HG02571 (cell line): ENCODE results near the gene NRN1.
"Not testable (repeated sequence)": the region's sequence is repeated elsewhere in the genome, so short reads cannot be mapped to it uniquely, and the experiment has no call there.

Experiments
- ATAC-seq: cut with Tn5 transposase; IDR thresholded peaks from one replicate; pipeline ENCODE4 v1.9.1; 2021; ENCODE audit warnings: mild to moderate bottlenecking, moderate library complexity; ENCODE audit not compliant: unreplicated experiment

NRN1 gene, protein sequence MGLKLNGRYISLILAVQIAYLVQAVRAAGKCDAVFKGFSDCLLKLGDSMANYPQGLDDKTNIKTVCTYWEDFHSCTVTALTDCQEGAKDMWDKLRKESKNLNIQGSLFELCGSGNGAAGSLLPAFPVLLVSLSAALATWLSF

DNA sequence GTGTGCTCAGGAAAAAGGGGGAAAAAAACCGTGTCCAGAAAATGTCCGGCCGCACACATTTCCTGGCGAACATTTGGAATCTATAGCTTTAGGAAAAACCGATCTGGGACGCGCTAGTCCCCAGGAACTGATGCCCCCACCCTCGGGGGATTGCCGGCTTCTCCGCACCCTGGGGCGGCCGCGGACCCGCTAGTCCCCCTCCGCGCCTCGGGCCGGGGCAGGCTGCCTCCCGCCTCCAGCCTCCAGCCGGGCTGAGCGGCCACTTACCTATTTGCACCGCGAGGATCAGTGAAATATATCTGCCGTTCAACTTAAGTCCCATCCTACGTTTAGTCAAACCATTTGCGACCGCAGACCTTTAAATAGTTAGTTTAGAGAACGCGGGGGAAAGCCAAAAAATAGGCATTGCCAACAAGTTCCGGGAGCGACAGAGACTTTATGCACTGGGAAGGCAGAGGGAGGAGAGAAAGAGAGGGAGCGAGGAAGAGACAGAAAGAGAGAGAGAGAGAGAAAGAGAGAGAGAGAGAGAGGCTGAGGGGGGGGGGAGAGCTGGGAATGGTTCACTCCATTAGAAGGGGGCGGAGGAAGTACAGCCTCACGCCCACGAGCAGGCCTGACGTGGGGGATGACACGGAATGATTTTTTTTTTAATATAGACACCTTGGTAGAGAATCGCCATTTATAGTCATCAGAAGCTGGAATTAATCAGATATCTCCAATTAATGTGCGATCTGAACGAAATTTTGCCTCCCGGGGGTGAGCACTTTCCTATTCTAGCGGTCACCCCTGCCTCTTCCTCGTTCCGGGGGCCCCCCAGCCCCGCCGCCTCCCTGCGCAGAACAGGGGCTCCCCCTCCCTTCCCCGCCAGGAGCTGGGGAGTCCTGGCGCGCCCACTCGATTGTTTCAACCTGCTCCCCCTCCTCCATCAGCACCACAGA, at the start of gene NRN1:
Gene NRN1 (minus strand): TSS at position 498 of the 938 bp plus-strand sequence. CDS start 176 bp downstream, at position 322.
- no peak for ATAC-seq

DNA sequence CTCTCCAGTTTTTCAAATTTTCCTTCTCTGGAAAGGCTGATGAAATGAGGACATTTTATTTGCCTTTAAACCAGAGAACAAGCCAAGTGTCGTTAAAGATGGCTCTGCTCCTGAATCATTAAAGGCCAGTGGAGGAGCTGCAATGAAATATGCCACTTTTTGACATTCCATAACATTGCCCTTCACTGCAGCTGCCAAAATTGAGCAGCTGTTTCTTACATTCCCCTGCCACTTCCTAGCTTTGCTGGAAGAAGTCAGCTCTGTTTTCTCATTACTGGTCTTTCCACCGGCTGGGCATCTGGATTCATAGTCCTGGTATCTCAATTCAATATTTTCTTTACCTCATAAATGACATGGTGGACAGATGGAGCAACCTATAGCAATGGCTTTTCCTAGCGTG, 45.5 kb upstream of the NRN1 start:
- no peak for ATAC-seq

DNA sequence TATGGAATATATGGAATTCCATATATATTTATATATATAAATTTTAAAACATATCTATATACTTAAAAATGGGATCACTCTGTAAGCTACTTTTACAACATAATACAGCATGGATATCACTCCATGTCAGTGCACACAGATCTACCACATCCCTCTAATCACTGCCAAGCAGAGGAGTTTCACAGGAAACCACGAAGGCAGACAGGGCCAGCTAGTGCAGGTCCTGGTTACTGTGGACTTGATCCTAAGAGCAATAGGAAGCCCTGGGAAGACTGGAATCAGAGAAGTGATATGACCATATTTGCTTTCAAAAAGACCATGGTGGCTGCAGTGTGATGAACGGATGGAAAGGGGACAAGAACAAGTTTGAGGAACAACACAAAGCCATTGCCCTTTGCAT, 40.0 kb upstream of the NRN1 start:
- no peak for ATAC-seq

DNA sequence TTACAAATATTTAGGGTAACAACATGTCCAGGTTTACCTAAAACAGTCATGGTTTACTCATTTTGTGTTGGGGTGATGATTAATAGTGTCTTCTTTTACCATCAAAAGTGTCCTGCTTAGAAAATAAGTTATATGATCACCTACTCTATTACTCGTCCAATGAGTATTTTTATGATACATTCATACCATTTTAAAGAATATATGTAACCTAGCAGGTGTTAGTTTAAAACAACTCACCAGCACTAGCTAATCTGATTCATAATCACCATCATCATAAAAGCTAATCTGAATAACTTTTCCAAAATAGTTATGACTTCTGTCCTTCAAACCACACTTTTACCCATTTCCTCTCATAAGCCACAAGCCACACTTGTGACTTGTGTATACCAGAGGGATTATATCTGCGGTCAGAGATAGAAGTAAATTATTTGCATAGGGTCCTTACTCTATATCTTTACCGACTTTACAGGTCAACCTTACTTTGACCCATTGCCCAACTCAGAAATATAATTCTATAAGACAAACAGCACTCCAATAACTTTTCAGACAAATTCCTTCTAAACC, 33.3 kb upstream of the NRN1 start:
- ATAC-seq = no peak

DNA sequence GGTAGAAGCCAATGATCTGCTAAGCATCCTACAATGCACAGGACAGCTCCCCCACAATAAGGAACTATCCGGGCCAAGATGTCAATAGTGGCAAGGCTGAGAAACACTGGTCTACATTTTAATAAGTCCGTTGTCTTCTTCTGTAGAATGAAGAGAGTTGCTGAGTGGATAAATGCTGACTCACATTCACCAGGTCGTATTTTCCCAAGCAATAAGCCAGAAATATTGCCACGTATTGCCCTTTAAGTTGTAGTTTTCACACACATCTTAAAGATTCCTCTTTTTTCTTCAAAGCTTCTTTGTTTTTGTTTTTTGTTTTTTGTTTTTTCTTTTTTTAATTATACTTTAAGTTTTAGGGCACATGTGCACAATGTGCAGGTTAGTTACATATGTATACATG, 30.5 kb upstream of the NRN1 start:
- ATAC-seq = no peak

DNA sequence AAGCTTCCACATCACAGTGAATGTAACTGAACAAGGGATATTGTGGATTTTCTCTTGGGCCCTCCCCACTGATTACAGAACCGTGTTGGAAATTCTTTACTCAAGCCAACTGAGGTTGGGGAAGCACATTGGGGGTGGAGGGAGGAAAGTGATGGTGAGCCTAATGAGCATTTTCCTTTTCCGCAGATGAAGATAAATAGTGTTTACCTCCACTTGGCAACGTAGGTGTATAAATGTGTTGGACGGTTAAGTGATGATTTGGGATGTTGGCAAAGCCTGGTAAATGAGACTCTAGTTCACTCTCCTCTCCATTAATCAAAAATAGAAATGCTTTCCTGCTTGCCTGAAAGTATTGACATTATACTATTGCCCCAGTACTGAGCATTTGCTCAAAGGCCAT, 27.1 kb upstream of the NRN1 start:
- no peak for ATAC-seq

DNA sequence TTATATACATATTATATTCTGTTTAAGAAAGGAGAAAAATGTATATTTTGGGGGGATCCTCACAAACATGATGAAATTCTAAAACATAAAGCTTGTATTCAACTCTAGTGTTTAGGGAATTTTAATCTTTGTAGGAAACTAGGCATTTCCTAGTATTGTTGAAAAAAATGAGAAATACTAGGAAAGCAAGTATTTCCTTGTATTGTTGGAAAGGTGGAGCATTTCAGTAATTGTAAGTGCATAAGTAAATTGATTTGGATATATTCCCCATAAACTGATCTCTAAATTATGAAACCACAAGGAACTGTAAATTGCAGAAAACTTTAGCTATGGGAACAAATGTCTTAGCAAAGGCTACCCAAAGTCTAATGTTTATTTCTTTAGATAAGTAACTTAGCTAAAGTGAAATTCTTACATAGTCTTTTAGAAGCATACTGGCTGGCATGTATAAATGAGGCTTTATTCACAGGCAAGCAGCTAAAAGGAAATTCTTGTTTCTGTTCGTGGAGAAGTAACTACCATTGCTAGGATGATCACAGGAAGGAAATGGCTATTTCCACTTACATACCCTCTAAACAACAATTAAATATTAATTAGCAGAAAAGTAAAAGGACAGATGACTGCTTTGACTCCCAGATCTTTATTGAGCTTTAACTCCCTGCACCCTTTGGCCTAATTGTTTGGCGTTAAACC, 19.9 kb upstream of the NRN1 start:
- ATAC-seq = no peak

DNA sequence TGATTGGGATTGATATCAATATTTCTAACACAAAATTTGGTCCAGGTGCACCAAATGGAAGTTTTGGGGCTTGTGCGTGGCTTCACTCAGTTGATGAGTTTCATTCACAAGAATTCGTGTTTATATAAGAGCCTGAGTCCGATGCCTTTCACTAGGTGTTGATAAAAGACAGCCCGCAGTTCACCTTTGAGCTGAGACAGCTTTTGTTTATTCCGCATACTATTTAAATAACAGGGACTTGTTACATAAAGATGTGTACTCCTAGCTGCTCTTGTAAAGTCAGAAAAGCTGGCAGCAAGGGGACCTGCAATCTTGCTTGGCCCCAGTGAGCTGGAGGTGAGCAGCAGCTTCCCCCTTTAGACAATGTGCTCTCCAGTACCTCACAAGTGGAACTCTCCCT, 19.0 kb upstream of the NRN1 start:
- ATAC-seq = no peak

DNA sequence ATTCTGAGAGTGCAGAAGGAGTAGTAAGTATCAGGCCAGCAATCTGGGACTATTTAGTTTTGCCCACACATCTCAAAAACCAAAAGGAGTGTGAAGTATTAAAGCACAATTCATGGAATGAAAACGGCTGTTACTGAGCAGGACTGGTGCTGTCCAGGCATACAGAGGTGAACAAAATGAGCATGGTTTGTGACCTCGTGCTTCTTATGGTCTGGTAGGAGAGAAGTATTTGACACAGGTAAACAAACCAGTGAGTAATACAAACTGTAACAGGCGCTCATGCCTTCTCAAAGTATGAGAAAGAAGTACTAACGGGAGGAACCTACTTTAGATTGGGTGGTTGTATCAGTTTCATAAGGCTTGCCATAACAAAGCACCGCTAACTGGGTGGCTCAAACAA, 17.5 kb upstream of the NRN1 start:
- ATAC-seq = no peak

DNA sequence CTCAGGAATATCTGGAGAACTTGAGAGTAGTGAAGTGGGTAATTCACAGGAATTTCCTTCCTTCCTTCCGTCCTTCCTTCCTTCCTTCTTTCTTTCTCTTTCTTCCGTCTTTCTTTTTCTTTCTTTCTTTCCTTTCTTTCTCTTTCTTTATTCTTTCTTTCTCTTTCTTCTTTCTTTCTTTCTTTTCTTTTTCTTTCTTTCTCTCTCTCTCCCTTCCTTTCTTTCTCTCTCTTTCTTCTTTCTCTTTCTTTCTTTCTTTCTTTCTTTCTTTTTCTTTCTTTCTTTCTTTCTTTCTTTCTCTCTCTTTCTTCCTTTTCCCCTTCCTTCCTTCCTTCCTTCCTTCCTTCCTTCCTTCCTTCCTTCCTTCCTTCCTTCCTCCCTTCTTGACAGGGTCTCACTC, 16.1 kb upstream of the NRN1 start:
- ATAC-seq = not testable (repeated sequence)

DNA sequence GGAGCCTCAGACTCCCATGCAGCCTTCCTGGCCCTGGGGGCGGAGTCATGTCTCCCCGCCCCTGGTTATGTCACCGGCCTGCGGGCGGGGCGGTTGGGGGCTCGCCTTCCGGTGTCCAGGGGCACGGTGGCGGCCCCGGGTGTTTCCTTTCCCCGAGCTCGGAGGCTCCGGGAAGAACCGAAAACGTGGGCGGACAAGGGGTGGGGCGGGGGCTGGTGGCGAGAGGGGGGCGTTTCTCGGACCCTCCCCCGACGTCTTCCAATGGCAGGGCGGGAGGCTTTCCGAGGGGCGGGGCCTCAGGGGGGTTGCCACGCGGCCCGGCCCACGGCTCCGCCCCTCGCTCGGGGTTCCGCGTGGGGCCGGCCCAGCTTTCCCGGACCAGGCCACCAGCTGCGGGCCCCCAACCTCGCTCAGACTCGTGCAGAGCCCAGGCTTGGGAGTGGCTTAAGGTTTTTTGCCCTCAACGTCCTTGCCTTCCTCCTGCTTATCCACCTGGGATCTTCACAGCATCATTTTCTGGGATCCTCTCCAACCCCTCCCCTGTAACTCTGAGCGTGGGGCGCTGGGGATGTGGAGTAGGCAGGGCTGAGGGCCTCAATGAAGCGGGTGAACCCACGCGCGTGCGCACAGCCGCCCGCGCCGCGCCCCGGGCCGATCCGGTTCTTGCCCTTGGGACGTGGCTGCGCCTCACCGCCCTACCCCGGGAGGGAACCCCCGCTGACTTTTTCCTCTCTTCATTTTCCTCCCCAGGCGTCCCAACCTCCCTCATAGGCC, 2.1 kb upstream of the NRN1 start:
- peak; percentile 53 for ATAC-seq

DNA sequence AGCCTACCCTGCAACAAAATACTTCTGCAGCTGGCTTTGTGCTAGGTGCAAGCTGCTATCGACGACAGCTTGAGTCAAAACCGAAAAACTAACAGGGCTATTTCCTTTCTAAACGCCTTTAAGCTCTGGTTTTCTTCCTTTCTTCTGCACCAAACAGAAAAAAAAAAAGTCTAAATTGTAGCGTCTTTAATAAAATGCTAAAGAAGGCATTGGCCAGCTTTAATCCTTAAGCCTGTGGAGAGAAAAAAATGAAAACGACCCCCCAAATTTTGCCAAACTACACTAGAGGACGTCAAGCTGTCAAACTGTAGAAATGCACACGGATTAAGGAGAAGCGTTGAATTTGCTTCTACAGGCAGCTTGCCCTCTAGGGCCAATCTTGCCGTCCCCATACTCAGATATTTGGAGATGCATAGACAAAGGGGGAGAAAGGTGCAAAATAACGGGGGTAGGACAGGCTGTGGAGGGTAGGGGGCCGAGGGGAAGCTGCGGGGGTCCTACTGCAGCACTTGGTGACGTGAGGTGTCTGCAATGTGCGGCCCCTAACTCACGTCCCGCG, 1.4 kb upstream of the NRN1 start:
- no peak for ATAC-seq

DNA sequence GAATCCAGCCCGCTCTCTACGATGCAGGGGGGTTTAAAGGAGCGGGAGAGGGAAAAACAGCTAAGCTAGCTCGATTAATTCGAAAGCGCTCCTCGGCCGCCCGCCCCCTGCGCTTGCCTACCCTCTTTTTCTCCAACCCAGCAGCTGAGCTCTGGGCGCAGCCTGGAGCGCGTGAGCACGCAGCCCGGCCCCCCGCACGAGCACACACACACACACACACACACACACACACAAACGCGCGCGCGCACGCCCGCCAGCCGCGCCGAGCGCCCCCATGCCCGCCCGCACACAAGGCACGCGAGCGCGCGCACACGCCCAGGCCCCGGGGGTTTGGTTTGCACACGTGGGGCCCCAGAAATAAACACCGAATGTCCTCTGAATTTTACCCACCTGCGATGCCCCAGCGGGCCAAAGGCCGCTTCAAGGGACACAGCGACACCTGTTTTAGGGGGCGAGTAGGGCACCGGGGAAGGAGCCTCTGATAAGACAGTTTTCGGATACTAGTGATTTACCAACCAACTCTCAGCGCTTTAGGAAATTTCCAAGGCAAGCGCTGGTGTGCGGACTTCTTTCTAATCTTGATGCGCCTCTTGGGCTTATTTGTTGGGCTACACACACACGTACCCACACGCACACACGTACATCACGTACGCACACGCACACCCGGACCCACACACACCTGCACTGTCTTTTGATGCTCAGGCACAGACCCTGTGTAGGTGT, 802 bp upstream of the NRN1 start:
- no peak for ATAC-seq

DNA sequence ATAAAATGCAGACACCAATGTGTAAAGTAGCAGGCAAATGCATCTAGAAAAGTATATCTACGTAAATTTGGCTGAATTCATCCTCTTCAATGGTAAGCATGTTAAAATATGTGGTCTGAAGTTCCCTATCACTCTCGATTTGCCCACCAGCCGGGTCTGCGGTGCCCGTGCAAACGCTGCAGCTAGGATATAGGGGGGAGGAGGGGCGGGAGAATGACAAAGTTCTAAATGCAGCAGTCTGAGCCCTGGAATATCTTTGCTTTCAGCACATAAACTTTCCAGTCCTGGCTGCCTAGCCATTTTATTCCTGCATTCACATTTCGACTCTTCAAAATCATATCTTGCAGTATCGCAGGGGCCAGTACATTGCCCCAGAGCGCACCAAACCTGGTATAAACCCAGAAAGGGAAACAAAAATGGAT, 708 bp downstream of the NRN1 start:
- ATAC-seq = no peak

DNA sequence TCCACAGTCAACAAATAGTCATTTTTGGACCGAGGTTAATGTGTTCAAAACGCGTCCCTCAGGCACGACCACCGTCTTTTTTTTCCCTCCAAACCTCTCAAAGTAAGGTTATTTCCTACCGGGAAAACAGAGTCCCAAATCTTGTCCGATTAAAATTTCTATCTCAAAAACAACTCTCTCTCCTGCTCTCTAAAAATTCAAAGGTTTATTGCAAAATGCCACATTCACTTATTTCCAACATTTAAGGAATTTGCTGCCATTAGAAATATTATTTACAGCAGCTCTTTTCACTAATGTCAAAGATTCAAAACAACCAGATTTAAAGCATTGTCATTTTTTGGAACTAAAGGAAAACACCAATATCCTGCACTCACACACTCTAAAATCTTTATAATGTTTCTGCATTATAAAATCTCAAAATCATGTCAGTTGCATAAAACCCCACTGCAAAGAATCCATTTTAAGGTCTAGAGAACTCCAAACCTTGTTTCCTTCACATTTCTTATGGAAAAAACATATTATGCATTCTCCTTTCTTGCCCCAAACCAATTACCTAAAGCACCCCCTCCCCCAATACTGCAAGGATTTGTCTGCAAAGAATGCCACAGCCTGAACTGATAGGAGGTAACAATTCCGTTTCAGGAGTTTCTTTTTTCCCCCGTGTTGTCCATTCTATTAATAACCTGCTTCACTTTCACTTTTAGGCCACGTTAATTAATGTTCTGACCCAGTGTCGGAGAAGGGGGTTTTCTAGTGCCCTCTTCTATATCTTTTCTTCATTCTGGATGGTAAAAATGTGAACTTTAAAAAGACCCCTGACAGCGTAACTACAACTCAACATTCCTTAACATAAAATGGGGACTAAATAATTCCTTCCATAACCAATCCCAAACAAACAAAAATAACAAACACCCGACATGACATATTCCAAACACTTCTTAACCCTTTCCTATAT, 1.4 kb downstream of the NRN1 start:
- ATAC-seq = no peak

DNA sequence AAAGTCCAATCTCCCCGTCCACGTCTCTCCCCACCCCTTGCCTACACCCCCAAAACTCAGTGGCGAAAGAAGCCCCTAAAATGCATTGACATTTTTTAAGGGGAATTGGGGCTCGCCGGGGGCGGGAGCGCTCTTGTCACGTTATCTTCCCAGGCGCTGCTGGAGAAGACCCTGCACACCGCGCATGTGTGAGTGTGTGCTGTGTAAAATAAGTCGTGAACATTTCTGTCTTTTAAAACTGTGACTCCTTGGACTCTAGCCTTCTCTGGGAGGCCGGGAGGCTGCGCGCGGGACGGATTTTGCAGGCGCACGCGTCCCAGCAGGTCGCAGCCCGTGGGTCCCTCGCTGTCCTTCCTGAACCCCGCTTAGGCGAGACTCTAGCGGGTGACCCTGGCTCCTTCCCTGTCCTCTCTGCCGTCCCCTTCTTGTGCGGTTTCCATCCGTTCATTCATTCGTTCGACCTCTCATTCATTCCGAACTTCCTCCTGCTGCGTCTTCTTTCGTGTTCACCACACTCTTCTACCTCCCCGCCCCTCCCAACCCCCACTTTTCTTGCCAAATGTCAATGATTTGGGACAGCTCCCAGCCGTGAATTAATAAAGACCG, 2.2 kb downstream of the NRN1 start:
- no peak for ATAC-seq

DNA sequence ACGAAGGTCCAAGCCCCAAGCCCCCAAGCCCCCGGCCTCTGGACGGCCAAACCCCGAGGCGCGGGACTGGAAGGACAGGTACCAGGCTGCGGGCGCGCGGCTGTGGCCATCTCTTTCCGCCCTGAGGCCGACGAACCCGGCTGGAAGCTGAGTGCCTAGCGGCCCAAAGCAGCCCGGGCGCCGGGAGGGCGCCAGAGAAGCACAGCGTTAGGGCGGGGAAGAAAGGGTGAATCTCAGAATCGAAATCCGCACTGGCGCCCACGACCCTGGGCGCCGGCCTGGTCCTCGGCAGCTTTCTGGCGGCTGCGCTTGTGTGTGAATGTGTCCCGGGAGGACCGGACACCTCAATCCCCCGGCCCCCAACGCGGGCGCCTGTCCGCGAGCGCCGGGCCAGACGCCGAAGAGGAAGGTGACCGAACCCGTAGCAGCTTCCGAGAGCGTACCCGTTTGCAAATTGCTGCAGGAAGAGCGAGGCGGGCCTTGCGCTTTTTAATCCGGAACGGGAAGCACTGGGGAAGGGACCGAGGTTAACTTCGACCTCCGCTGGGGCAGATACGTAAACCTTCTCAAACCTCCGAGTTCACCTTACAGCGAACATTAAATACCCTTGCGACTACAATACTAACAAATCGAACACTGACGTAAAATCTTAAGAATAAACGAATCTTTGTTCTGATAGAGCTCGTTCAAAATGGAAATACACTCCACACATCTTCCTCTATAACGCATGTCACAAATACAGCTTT, 2.9 kb downstream of the NRN1 start:
- no peak for ATAC-seq
